ENCODE measurements around the gene POLE2.

- TF ChIP-seq POLR2A (IDR thresholded peaks at IDR 0.05), result no peak
- no peak for TF ChIP-seq CTCF (IDR thresholded peaks at IDR 0.05)
Observed at GRCh38 chr14:49703965-49704364, 16.0 kb upstream of the POLE2 start.
